GM18498 (cell line): ENCODE results near the gene DYDC1.
"Not testable (repeated sequence)": the region's sequence is repeated elsewhere in the genome, so short reads cannot be mapped to it uniquely, and the experiment has no call there.

ENCODE experiments used
- ATAC-seq: cut with Tn5 transposase; IDR thresholded peaks from one replicate; pipeline ENCODE4 v1.9.1; 2021; ENCODE audit warnings: mild to moderate bottlenecking, moderate library complexity; ENCODE audit not compliant: unreplicated experiment

The DYDC1 gene

GRCh38 chr10:80344912-80345311 is 11.6 kb downstream of the DYDC1 start:
- ATAC-seq: no peak

- no peak for ATAC-seq
Observed at GRCh38 chr10:80344276-80344675, 12.3 kb downstream of the DYDC1 start.

- ATAC-seq: no peak
Observed at GRCh38 chr10:80333983-80334382, 22.6 kb downstream of the DYDC1 start.

- no peak for ATAC-seq
Observed at GRCh38 chr10:80324891-80325364, 31.6 kb downstream of the DYDC1 start.

GRCh38 chr10:80324086-80324485 is 32.5 kb downstream of the DYDC1 start:
- no peak for ATAC-seq

GRCh38 chr10:80323311-80323710 is 33.2 kb downstream of the DYDC1 start:
- no peak for ATAC-seq

- ATAC-seq: no peak
Observed at GRCh38 chr10:80322711-80323110, 33.8 kb downstream of the DYDC1 start.

- no peak for ATAC-seq
Observed at GRCh38 chr10:80322158-80322557, 34.4 kb downstream of the DYDC1 start.

GRCh38 chr10:80321183-80321582 is 35.4 kb downstream of the DYDC1 start:
- ATAC-seq: no peak

- ATAC-seq: no peak
Observed at GRCh38 chr10:80320377-80320776, 36.2 kb downstream of the DYDC1 start.

GRCh38 chr10:80319725-80320290 is 36.7 kb downstream of the DYDC1 start:
- no peak for ATAC-seq

- no peak for ATAC-seq
Observed at GRCh38 chr10:80319318-80319717, 37.2 kb downstream of the DYDC1 start.

- no peak for ATAC-seq
Observed at GRCh38 chr10:80318742-80319141, 37.8 kb downstream of the DYDC1 start.

GRCh38 chr10:80315391-80315790 is 41.2 kb downstream of the DYDC1 start:
- no peak for ATAC-seq

GRCh38 chr10:80313523-80313922 is 43.0 kb downstream of the DYDC1 start:
- no peak for ATAC-seq

GRCh38 chr10:80305989-80306388 is 50.6 kb downstream of the DYDC1 start:
- not testable (repeated sequence) for ATAC-seq

GRCh38 chr10:80296942-80297341 is 59.6 kb downstream of the DYDC1 start:
- ATAC-seq: no peak

- ATAC-seq: no peak
Observed at GRCh38 chr10:80292607-80293239, 63.8 kb downstream of the DYDC1 start.

GRCh38 chr10:80290474-80291220 is 65.9 kb downstream of the DYDC1 start:
- no peak for ATAC-seq

- ATAC-seq: no peak
Observed at GRCh38 chr10:80289451-80290287, 66.9 kb downstream of the DYDC1 start, which contains the start of gene MAT1A. TSS of gene MAT1A (minus strand) at chr10:80289658. CDS start at chr10:80289423, 235 bp downstream.

GRCh38 chr10:80288849-80289248 is 67.7 kb downstream of the DYDC1 start:
- ATAC-seq: no peak
